Stimulated activated CD8-positive, alpha-beta memory T cell treated with anti-CD3 and anti-CD28 coated beads, Interleukin-7, amount 100 ng/mL, for 24 hours (primary cell): ENCODE measurements around the gene LRWD1.
A peak's percentile ranks its signal among the peaks of the same experiment; 100 is the strongest.

Experiments used
- DNase-seq: peaks from one replicate; pipeline ENCODE4 v3.0.0-alpha.2; 2020; ENCODE audit warnings: low read depth

Gene LRWD1

DNA sequence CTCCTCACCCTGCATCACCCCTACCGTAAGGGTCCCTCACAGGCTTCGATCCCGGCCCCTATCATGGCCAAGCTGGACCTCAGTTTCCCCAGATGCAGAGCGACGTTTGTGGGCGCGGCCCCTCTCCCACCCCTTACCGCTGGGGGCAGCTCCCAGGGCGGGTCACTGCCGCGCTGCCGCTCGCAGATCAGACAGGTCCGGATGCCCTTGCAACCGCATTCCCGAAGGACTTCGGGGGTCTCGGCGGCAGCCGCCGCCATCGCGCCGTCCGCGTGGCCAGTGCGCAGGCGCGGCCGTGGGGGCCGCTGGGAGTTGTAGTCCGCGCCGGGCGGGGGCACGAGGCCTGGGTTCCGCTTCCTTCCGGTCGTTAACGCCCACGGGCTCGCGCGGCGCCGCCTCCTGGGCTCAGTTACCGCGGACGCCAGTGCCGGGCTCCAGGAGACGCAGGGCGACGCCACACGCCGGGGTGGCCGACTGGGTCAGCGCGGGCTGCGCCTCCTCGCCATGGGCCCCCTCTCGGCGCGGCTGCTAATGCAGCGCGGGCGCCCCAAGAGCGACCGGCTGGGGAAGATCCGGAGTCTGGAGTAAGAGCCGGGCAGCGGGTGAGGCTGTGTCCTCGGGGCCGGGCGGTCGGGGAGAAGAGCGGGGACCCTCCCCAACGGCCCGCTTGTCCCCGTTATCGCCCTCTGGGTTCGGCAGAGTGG is at the start of gene LRWD1, which contains the start of gene ALKBH4:
Gene LRWD1, plus strand, starts transcription at position 408 of the 704 bp plus-strand sequence. Its CDS starts 97 bp downstream, at position 505.
Gene ALKBH4, minus strand, starts transcription at position 287 of the 704 bp plus-strand sequence. Its CDS starts 27 bp downstream, at position 260.
- DNase-seq, result peak; percentile 90

DNA sequence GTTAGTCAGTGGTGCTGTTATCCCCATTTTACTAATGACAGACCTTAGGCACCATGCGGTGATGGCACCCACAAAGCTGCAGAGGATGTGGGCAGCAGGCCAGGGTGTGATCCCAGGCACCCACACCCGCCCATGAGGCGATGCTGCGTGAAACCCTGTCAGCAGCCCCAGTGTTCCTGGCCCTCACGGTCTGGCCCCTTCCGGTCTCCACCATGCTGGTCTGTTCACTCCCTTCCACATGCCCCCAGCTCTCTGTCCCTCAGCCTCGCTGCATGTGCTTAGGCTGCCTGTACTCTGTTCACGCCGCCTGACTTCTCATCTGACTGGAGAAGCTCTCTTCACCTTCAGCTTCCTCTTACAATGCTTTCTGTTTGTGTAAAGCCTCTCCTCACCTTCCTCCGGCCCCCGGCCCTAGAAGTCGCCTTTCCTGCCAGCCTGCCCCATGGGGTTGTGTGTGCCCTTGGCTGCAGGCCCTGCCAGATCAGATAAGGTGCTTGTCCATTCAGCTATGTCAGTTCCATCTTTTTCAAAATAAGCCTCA is 49.0 kb upstream of the LRWD1 start:
- peak; percentile 38 for DNase-seq

DNA sequence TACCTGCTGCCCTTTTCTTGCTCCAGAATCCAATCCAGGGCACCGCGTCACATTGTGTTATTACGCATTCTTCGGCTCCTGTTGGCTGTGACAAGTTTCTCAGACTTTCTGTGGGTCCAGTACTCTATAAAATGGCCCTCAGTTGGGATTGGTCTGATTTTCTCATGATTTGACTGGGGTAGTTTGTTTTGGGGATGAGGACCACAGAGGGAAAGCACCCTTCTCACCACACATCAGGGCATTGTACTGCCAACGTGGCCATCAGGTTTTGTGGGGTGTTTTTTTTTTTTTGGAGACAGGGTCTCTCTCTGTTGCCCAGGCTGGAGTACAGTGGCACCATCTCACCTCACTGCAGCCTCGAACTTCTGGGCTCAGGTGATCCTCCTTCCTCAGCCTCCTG is 48.4 kb upstream of the LRWD1 start:
- no peak for DNase-seq

DNA sequence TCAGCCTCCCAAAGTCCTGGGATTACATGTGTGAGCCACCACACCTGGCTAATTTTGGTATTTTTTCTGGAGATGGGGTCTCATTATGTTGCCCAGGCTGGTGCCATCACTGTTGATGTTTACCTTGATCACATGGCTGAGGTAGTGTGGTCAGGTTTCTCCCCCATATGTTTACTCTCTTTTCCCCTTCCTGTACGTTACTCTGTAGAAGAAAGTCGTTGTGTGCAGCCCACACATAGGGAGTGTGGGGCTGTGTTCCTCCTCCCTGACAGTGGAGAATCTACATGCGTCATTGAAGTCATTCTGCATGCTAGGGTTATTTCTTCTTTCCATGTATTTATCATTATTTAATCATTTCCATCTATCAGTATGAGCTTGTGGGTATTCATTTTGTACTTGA is 47.7 kb upstream of the LRWD1 start:
- DNase-seq, result no peak

DNA sequence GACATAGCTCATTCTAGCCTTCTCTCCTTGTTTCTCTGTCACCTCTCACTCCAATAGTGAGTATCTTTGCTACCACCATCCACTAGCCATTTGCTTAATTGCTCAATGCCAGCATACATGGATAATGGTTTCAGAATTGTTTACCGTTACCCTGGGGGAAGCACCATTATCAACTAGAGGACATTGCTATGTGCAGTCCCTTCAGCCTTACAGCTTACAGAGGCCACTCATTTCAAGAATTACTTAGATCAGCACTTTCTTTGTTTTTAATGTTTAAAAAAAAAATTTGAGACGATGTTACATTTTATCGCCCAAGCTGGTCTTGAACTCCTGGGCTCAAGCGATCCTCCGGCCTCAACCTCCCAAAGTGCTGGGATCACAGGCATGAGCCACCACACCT is 46.2 kb upstream of the LRWD1 start:
- no peak for DNase-seq

DNA sequence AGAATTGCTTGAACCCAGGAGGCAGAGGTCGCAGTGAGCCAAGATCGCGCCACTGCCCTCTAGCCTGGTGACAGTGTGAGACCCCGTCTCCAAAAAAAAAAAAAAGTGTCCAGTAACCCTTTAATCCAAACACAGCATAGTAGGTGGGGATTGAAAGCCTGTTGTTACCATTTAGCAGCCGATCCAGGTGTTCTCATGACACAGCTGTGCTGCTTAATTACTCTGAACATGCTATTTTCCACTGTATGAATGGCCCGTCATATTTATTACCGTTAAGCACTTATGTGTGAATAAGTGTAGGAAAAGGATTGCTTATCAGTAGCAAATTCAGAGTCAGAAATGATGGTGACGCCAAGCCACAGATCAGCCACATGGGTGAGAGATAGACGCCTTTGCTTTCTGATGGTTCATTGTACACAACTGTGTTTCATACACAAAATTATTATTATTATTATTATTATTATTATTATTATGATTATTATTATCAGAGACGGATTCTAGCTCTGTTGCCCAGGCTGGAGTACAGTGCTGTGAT is 43.0 kb upstream of the LRWD1 start:
- DNase-seq, result no peak

DNA sequence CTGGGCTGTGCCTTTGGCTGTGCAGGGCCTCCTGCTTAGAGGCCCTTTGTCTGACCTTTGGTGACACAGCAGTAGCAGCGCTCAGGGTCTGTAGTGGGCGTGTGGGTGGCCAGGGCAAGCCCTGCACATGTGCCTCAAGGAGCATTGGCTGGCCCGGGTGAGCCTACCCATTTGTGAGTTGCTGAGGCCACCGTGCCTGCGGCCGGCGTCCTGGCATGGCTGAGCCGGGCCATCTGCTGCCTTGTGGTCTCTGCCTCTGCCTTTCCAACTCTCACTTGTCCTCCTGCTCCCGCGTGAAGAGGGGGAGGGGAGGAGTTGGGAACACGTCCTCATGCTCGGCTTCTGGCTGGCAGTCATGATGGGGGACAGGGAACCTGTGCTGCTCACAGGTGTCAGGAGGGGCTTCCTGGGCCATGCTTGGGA is 40.6 kb upstream of the LRWD1 start:
- DNase-seq, result no peak

DNA sequence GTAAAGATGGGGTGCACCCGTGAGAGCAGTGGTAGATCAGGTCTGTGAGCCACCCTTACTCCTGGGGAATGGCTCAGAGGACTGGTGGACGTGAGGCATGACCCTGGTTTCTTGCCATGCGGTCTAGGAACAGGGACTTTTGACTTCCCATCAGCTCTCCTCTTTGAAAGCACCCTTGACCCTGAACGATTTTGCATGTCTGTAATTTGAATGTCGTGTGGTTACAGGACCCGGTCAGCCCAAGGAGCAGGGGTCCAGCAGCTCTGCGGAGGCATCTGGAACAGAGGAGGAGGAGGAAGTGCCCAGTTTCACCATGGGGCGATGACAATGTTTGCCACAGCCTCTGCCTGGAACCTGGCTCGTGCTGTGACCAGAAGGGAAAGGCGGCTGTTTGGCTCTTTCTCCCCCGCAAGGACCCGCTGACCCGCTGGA is 40.0 kb upstream of the LRWD1 start:
- DNase-seq, result no peak

DNA sequence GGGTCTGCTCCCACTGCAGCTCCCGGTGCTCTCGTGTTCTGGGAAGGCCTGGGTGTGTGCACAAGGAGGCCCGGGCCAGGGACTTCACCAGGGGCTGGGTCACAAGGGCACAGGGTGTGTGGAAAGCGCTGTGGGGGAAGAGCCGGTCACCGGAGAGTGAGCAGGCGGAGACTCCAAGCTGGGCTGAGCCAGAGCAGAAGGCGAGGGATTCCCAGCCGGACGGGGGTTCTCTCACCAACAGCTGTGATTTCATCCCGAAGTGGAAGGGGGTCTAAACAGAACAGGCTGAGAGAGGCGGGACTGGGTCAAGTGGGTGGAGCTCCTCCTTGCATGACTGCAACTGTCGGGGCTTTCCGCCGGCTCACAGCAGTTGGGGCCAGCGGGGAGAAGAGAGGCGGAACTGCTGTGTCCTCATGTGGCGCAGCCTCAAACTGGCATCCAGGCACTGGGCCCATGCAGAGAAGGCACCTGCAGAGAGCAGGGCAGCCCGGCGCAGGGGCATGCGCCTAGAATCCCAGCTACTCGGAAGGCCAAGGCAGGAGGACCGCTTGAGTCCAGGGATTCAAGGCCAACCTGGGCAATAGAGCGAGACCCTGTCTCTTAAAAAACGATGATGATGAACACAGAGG is 39.0 kb upstream of the LRWD1 start:
- peak; percentile 68 for DNase-seq

DNA sequence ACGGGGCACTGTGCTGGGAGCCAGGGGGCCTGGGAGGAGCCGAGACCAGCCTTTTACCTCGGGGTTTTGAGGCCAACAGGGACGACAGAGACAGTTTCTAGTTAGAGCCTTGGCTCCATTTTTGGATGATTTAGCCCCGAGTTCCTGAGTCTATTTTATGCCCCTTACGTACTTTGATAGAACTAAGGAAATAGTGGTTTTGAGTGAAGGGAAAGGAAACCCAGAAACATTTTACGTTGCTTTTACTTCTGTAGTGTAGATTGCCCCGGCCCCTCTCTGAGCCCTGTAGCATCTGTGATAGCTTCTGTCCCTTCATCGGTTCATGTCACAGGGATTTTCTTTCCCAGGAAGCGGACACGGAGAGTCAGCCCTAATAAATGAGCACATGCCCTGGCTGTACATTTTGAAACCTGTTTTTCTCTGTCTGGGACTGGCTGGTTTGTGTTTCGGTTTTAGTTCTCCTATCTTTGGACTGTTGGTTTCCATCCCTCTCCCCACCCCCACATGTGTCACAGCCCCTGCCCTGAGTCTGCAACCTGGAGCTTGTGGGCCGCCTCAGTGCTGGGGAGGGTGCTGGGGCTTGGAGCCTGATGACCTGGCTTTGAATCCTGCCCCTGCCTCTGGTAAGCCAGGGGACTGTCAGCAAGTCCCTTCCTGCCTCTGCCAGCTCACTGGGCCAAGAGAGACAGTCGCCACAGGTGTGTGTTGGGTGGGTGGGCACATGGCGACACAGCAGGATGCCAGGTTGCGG is 38.3 kb upstream of the LRWD1 start:
- peak; percentile 40 for DNase-seq

DNA sequence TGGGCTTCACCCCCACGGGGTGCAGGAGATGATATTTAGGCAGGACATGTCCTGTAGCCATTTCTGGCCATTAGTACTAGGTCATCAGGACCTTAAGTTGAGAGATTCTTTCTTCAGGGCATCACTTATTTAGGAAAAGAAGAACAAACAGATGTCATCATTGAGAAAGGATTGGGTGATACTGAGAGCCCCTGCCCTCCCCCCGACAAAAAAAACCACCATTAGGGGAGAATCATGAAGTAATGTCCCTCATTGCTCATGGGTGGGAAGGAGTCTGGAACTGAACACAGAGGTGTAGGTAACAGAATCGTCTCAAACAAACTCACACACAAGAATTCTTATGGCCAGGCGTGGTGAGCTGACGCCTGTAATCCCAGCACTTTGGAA is 37.8 kb upstream of the LRWD1 start:
- DNase-seq, result no peak

DNA sequence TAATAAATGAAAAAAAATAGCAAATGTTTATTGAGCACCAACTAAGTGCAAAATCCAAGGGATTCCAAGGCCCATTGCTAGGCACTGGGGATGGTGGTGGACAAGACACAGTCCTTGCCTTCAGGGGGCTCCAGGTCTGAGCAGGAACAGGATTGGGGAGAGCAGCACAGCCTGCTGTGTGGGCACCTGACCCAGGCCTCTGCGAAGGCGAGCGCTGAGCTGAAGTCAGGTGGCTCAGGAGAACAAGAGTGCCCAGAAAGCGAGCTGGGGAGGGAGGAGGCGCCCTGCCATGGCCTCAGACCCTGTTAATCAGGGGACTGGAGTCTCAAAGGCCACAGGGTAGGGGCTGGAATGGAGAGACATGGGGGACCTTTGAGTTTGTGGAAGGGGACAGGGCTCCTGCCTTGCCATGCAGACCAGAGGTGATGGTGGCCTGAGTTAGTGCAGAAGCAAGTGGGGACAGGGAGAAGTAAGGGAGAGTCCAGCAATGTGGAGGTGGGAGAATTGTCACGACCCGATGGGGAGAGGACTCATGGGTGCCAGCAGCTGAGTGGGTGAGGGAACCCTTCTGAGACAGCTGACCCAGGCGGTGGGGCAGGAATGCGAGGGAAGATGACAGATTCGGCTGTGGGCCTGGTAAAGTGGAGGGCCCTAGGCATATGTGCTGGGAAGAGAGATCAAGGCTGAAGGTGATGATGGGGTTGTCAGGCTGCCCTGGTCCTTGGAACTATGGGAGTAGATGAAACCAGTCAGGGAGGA is 35.5 kb upstream of the LRWD1 start:
- DNase-seq, result no peak

DNA sequence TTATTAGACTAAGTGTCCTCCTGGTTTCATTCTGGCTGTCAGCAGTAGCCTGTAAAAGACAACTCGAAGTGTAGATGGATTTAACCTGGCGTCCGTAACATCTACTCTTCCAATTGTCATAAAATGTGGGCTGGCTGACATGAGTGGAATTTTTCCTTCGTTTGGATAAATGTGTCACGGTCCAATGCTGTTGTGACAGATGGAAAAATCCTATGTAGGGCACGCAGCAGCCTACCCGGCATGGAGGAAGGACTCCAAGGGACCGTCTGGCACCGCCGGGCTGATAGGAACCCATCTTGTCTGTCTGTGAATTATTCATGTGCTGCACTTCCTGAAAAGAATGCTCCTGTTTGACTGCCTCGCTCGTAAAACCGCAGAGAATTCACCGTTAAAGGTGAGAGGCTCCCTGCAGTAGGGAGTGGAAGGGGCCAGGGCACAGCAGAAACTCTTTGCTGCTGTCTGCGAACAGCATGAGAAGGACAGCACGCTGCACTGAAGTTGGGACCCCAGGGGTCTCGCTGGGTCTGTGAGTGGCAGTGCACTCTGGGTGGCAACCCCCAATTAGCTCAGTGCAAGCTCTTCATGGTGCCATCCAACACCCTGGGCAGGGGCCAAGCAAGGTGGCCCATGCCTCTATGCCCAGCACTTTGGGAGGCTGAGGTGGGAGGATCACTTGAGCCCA is 33.0 kb upstream of the LRWD1 start:
- no peak for DNase-seq

DNA sequence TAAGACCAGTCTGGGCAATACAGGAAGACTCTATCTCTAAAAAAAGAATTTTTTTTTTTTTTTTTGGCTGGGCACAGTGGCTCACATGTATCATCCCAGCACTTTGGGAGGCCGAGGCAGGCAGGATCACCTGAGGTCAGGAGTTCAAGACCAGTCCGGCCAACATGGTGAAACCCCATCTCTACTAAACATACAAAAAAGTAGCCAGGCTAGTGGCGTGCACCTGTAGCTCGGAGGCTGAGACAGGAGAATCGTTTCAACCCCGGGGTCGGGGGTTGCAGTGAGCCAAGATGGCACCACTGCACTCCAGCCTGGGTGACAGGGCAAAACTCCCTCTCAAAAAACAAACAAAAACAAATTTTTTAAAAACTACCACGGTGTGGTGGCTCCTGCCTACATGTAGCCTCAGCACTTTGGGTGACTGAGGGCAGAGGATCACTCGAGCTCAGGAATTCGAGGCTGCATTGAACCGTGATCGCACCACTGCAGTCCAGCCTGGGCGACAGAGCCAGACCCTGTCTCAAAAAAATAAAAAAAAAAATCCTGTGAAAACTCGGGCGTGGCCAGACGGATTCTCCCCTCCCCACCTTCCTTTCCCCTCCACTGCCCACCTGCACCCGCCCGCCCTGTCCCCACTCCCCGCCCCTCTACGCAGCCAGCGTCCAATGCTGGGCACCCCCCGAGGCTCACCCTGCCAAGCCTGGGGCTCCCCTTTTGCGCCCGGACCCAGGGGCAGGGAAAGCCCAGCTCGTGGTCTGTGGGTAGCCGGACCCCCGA is 32.2 kb upstream of the LRWD1 start:
- DNase-seq, result no peak

DNA sequence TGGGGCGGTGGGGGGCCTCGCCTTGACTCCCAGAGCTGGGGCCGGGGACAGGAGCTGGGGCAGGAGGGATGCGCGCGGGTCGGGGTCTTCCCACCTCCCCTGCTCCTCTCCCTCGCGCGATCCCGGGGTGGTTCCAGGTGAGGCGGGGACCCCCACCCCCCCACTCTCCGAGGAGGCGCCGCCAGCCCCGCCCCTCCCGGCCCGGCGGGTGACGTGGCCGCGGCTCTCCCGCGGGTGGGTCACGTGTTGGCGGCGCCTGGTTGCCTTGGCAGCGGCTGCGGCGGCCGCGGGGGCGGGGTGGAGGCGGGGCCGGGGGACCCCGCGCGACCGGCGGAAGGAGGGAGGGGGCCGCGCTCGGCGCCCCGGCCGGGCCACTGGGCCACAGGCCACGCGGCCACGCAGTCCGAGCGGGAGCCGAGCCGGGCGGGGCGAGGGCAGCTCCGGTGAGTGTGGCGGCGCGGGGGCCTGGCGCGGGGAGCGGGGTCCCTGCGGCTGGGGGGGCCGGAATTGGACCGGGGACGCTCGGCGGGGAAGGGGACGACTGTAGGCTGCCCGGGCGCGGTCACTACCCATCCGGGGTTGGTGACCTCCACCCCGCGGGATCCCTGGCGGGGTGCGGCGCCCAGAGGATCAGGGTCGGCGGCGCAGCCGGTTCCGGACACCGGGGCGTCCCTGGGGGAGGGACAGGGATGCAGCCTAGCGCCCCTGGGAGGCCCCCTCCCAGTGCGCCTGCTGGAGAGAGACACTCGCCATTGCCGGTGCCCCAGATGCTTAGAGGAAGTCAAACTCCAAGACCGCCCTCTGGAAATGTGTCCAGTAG is 31.4 kb upstream of the LRWD1 start, which contains the start of gene ORAI2:
Gene ORAI2, plus strand, starts transcription at position 357 of the 820 bp plus-strand sequence. CDS start 5,382 bp downstream, outside the sequence.
- DNase-seq, result peak; percentile 73

DNA sequence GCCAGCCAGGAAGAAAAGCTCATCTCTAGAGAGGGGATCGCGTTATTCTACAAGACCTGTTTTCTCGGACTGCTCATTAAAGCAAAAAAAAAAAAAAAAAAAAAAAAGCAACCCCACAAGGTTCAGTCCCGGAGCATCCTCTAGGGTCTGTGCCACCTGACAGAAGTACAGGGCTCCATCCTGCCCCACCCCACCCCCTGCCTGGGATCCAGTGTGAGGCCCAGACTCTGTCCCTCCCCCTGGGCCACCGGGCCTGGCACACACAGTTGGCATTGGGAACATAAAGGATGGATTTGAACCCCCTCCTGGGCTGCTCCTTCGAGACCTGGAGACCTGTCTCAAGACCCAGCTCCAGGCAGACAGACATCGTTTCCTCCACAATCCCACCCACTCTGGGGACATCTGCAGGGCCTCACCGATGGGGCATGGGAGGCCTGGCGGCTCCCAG is 30.7 kb upstream of the LRWD1 start:
- no peak for DNase-seq

DNA sequence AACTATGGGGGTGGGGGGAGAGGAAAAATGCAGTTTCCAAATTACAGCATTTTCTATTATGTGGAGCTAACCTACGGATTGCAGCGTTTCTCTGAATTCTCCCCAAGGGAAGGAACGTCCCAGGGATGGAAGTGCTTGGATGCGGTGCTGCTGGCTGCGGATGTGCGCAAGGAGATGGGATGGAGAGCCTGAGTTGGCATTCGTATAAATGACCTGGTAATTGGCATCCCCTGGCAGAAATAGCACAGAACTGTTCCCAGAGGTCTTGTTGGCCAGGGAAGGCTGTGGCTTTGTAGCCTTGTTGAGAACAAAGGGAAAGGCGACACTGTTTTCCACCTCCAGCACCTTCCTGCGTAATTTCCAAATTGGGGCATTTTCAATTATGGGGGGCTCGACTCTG is 28.7 kb upstream of the LRWD1 start:
- DNase-seq, result no peak

DNA sequence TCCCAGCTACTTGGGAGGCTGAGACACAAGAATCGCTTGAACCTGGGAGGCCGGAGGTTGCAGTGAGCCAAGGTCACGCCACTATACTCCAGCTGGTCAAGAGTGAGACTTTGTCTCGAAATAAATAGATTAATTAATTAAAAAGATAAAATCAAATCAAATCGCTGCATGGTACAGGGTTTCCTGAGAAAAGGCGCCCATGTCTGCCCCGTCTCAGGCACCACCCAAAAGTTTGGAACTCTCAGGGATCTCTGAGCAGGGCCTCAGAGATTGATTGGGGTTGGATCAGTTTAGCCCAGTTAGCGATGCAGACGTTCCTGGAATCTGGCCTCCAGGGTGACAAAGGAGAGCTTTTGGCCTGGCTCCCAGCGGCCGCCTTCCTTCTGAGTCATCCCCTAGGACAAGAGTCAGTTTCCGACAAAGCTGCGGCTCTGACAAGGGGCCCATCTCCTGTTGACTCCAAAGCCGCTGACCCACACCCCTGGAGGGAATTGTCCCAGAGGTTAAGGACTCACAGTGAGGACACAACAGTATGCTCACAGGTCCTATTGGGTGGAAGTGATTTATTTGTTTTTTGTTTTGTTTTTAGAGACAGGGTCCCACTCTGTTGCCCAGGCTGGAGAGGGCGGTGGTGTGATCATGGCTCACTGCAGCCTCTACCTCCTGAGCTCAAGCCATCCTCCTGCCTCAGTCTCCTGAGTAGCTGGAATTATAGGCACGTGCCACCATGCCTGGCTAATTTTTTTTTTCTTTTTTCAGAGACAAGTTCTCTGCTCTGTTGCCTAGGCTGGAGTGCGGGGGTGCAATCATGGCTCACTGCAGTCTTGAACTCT is 24.6 kb upstream of the LRWD1 start:
- DNase-seq, result no peak
